Stimulated activated CD8-positive, alpha-beta memory T cell treated with anti-CD3 and anti-CD28 coated beads, Interleukin-15, amount 100 ng/mL, for 1 hour (primary cell): Measurements from ENCODE around the gene TTYH2.

ENCODE experiments used
- DNase-seq: peaks from one replicate; pipeline ENCODE4 v3.0.0-alpha.2; 2020; ENCODE audit warnings: low read depth

TTYH2 gene

DNA sequence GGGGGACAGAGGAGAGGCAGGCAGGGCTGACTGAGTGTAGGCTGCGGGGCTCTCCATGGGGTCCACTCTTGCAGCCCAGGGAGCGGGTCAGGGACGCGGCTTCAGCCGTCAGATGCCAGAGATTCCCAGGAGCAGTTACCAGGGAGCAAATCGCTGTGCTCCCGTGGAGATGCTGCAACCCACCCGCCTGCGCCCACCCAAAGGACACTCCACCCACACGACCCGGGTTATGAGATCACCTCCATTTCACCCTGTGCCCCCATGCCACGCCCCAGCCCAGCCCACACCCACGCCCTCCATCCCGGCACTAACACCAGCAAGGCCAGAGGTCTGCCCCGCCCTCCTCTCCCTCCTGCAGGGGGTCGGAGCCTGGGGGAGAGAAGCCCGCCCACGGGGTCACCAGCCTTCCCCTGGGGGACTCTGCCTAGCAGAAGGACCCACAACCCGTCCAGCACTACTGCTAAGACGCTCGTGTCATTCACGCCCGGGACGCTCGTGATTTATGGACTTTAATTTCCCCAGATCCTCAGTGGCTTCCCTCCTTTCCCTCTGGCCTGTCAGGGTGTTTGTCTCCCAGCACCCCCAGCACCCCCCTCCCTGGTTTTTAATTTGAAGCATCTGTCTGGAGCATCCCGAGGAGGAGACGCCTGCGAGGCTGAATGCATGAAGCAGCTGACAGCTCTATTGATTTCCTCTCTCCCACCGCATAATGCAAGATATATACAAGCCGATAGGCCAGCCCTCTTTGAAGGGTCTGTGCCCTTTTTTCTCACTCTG lies 16.6 kb upstream of the TTYH2 start:
- DNase-seq: no peak

- no peak for DNase-seq
These were observed 15.6 kb upstream of the TTYH2 start for GRCh38 chr17:74197801-74198200.

DNA sequence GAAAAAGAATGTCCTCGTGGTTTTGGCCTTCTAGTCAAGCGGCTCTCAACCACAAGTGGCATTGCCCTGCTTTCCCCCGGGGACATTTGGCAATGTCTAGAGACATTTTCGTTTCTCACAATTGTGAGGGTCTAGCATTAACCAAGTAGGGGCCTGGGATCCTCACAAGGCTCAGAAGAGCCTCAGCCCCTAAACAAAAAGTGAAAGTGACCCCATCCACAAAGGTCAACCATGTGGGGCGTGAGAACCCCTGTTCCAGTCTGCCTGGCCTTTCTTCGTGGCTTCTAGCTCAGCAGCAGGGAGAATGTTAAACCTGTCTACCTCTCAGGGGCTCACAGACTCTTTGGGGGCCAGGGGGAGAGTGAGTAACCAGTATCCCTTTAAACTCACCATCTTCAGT lies 14.7 kb upstream of the TTYH2 start:
- no peak for DNase-seq

DNA sequence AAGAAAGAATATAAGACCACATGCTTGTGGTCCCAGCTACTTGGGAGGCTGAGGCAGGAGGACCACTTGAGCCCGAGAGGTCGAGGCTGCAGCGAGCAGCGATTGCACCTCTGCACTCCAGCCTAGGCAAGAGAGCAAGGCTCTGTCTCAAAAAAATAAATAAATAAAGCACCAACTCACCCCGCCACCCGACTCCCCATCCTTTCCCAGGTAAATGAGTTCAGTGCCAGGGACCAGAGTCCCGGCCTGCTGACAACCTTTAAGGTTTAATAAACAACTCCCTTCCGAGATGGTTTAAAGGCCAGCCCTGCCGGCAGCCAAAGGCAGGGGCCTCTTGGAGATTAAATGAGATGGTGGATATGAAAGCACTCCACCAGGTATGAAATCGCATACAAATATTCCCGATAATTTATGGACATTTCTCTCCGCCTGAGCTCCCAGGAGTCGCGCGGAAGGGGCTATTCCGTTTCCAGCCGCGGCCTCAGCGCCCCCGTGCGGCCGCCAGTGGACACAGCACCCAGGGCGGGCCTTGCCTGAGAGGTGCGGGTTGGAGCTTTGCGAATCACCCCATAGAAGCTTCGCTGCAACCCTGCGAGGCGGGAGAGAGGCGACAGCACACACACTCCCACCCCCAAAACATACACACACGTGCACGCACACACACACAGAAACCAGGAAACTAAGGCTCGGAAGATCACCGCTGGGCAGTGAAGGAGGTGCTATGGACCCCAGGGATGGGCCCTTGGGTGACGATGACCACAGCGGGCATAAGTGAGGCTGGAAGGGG lies 13.9 kb upstream of the TTYH2 start:
- peak; percentile 36 for DNase-seq

DNA sequence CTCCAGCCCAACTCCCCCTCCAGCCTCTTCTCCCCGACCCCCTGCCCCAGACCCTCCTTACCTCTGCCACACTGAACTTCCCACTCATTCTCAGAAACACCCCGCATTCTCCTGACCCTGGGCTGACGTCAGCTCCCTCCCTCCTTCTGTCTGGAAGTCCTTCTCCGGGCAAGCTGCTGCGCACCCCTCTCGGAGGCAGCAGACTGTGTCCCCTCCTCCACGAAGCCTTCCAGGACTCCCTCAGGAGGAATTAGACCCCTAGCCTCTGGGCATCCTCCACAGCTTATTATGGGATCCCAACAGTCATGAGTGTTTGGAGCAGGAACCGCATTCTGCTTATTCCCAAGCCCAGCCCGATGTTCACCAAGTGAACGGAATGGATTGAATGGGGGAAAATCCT lies 13.3 kb upstream of the TTYH2 start:
- DNase-seq: no peak

DNA sequence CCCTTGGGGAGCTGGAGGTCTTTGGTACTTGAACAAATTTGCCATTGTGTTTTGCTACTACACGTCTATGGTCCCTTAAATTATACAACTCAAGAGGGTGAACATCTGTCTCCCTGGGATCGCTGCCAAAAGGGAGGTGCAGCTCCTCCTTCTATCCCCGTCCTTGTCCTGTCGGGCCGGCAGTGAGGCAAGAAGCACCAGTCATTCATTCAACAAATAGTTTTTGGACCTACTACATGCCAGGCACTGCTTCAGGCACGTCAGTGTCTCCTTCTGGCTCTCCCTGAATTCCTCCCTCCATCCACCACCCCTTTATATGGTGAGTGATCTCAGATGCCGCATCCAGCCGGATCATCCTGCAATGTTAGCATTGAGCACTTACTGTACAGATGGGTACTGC lies 12.1 kb upstream of the TTYH2 start:
- DNase-seq: no peak

DNA sequence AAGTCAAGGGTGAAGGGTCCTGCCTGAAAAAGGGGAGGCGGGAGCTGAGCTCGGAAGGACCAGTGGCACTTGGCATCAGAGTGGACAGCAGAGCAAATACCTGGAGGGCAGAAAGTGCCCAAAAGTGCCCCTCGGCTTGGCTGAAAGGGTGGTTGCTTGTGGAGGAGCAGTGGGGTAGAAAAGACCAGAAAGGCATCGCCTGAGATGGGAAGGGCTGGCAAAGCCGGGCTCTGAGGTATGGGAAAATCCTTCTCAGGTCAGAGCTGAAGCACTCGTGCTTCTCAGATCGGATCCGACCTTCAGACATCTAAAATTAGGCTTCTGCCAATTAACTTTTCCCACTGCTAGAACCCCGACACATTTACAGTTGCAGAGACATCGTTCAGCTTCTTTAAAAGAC lies 11.4 kb upstream of the TTYH2 start:
- no peak for DNase-seq

GRCh38 chr17:74202938-74203337 lies 10.4 kb upstream of the TTYH2 start:
- no peak for DNase-seq

- DNase-seq: peak; percentile 98
These were observed 9.7 kb upstream of the TTYH2 start, which contains the start of gene RPL38 for GRCh38 chr17:74203439-74204240. Gene RPL38 (plus strand): TSS chr17:74203678. CDS start chr17:74203956, 278 bp downstream.

GRCh38 chr17:74204474-74204873 lies 8.9 kb upstream of the TTYH2 start:
- DNase-seq: no peak

- no peak for DNase-seq
These were observed 8.1 kb upstream of the TTYH2 start for GRCh38 chr17:74205274-74205673.

GRCh38 chr17:74206332-74206818 lies 7.0 kb upstream of the TTYH2 start:
- no peak for DNase-seq

DNA sequence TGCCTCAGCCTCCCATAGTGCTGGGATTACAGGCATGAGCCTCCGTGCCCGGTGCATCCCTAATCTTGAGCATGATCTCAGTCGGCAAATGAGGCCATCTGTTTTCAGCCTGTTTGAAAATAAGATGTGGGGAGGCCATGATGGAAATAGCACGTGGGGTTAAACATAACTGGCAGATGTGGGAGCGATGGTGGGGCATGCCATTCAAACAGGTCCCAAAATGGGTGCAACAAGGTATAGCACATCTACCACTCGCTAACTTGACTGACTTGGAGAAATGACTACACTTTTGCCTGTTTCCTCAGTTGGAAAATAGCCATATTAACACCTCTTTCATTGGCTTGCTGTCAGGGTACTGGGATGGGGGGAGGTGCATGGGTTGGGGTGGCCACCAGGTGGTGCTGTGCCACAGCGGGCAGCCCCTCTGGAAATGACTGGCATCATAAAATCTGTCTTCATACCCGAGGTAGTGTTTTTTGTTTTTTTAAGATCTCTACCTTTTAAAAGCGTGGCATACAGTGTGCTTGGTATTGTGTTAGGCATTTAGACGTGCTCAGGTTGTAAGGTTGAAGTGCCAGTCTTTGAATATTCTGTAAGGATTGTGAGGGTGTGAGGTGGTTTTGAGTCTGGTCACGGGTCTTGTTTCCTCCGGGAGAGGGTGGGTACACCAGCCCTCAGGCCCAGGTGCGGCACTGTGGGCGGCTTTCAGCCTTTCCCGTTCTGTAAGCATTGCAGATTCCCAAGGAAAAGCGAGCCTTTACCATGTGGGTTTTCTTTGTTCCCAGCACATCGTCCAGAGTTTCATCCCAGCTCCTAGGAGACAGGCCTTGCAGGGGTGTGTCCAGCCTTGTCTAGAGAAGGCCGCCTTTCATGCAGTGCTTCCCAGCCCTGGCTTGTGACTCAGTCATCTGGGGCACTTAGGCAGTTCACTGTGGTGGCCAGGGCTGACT lies 2.9 kb upstream of the TTYH2 start:
- DNase-seq: peak; percentile 68

GRCh38 chr17:74211141-74211911 lies 2.0 kb upstream of the TTYH2 start:
- no peak for DNase-seq

- DNase-seq: no peak
These were observed 1.5 kb upstream of the TTYH2 start for GRCh38 chr17:74211912-74212208.

GRCh38 chr17:74212209-74212912 lies 1.0 kb upstream of the TTYH2 start:
- DNase-seq: no peak

- DNase-seq: no peak
These were observed 555 bp downstream of the TTYH2 start for GRCh38 chr17:74213861-74214391.

DNA sequence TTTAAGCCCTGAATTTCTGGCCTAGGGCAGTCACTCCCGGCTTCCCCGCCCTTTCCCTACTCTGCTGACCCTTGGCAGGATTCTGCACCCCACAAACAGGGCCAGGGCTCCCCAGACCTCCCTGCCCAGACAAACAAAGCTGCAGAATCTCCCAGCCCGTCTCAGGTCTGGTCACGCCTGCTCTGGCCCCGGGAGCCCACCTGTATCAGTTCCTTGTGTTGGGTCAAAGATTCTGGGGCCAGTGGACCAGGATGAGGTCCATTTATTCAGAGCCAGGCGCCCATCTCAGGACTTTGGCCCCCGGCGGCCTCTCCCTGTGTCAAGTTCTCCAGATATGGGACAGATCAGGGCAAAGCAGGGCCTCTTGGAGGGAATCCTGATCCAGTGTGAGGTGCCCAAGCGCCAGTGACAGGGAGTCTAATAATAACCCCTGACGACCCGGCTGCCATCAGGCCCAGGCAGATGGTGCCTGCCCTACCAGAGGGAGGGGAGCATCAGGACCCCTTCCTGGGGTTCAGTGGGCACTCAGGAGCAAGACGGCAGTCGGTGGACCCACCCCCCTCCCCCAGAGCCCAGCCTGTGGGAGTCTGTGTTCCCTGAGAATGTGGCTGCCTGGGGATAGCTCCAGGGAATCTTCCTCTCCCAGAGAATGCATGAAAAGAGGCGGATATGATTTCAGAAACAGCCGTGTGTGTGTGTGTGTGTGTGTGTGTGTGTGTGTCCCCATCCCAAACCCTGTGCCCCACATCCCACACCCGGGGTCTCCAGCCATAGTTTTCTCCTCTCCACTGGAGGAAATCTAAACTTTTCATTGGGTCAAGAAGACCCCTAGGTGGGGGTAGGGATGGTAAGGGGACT lies 1.3 kb downstream of the TTYH2 start:
- no peak for DNase-seq

GRCh38 chr17:74215342-74215727 lies 2.0 kb downstream of the TTYH2 start:
- no peak for DNase-seq
